Left renal cortex interstitium (tissue), 4 donors: ENCODE results near the gene NEK4. TPM values are rescaled to one million over a fixed set of nuclear protein-coding genes. Genes with fewer than 3 reads are reported as not detected.

Experiments used
- DNase-seq, 4 donors: peaks; one replicate each; pipeline ENCODE4 v3.0.0-alpha.2; 2013; ENCODE audit warnings: low read depth in 4 of 4, low spot score in 2 of 4, missing footprints in 1 of 4
- polyA plus RNA-seq, 4 donors: library from polyadenylated mRNA; unstranded; fragments of 120-200 nt; gene quantifications; one replicate each; pipeline ENCODE4 v1.2.1, GENCODE V29; 2013; ENCODE audit not compliant: insufficient read length in 4 of 4

Gene NEK4
- polyA plus RNA-seq, 4 donors: 20.4 to 35.2 (median 27.5) TPM

- DNase-seq: peak in 3 of 4 donors; percentile 79 to 93 (median 88)
Observed at GRCh38 chr3:52705688-52706686, 64.8 kb downstream of the NEK4 start, which contains the start of the genes GLT8D1 and SPCS1. TSS of gene GLT8D1 (minus strand) at chr3:52705791. CDS start at chr3:52700460, 5,331 bp downstream. TSS of gene SPCS1 (plus strand) at chr3:52706106. CDS start at chr3:52706247, 141 bp downstream.

GRCh38 chr3:52705438-52705687 is 65.4 kb downstream of the NEK4 start:
- no peak for DNase-seq

- DNase-seq: no peak
Observed at GRCh38 chr3:52704611-52705437, 65.9 kb downstream of the NEK4 start.

- DNase-seq: no peak
Observed at GRCh38 chr3:52703341-52703740, 67.4 kb downstream of the NEK4 start.

- DNase-seq: no peak
Observed at GRCh38 chr3:52697632-52697965, 73.1 kb downstream of the NEK4 start.

GRCh38 chr3:52696830-52697631 is 73.7 kb downstream of the NEK4 start:
- no peak for DNase-seq

GRCh38 chr3:52695798-52696671 is 74.7 kb downstream of the NEK4 start:
- no peak for DNase-seq

GRCh38 chr3:52694528-52695189 is 76.1 kb downstream of the NEK4 start:
- DNase-seq: no peak

GRCh38 chr3:52693071-52693470 is 77.7 kb downstream of the NEK4 start:
- no peak for DNase-seq

GRCh38 chr3:52690560-52690959 is 80.2 kb downstream of the NEK4 start:
- no peak for DNase-seq

- no peak for DNase-seq
Observed at GRCh38 chr3:52689151-52689550, 81.6 kb downstream of the NEK4 start.

- DNase-seq: no peak
Observed at GRCh38 chr3:52688266-52688665, 82.5 kb downstream of the NEK4 start.

GRCh38 chr3:52685709-52686691 is 84.7 kb downstream of the NEK4 start, which contains the start of the genes GNL3 and PBRM1:
TSS of gene GNL3 (plus strand) at chr3:52686032. CDS start at chr3:52686093, 61 bp downstream.
TSS of gene PBRM1 (minus strand) at chr3:52685913.
- peak; percentile 81 to 90 (median 85) for DNase-seq

- peak in 2 of 4 donors; percentile 26 to 41 for DNase-seq
Observed at GRCh38 chr3:52685285-52685708, 85.4 kb downstream of the NEK4 start.

- DNase-seq: no peak
Observed at GRCh38 chr3:52684184-52684583, 86.6 kb downstream of the NEK4 start.

- DNase-seq: no peak
Observed at GRCh38 chr3:52683611-52684010, 87.1 kb downstream of the NEK4 start.

GRCh38 chr3:52682016-52682415 is 88.7 kb downstream of the NEK4 start:
- DNase-seq: no peak

- no peak for DNase-seq
Observed at GRCh38 chr3:52681596-52681995, 89.1 kb downstream of the NEK4 start.
